Measurements from ENCODE around the gene ZNF71. TPM values are rescaled to one million over a fixed set of nuclear protein-coding genes. Genes with fewer than 3 reads are reported as not detected.

Gene ZNF71
- 10 to 100 TPM in 1 of 2 donors, 1 to 10 TPM in 1; 8.7 to 11.4 TPM for total RNA-seq

DNA sequence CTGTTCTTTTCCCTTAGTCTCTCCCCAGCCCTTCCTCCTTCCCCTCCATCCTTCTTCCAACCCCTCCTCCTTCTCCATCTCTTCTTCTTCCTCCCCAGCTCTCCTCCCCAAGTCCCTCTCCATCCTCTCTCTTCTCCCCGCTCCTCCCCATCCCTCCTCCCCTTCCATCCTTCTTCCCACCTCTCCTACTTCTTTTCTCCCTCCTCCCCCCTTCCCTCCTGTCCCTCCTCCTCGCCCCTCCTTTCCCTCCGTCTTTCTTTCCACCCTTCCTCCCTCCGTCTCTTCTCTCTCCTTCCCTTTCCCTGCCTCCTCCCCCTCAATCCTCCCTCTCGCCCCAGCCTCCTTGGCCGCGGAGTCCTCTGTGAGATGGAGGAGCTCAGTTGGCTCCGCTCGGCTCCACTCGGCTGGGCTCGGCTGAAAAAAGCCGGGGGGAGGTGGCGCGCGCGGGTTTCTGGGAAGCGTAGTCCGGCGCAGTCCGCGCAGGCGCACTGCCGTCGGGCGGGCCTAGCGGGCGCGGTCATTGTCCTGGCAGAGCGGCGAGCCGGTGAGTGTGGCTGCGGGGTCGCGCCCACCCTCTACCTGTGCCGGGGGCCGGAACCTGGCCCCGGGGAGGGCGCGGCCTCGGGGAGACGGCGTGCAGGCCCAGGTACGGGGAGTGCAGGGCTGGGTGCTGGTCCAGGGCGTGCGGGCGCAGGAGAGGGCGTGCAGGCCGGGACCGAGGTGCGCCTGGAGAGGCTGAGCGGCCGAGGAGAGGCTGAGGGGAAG lies at the start of gene ZNF71:
ZNF71 (plus strand) TSS at position 520 of the 765 bp plus-strand sequence. CDS start 6,257 bp downstream, outside the sequence.

DNA sequence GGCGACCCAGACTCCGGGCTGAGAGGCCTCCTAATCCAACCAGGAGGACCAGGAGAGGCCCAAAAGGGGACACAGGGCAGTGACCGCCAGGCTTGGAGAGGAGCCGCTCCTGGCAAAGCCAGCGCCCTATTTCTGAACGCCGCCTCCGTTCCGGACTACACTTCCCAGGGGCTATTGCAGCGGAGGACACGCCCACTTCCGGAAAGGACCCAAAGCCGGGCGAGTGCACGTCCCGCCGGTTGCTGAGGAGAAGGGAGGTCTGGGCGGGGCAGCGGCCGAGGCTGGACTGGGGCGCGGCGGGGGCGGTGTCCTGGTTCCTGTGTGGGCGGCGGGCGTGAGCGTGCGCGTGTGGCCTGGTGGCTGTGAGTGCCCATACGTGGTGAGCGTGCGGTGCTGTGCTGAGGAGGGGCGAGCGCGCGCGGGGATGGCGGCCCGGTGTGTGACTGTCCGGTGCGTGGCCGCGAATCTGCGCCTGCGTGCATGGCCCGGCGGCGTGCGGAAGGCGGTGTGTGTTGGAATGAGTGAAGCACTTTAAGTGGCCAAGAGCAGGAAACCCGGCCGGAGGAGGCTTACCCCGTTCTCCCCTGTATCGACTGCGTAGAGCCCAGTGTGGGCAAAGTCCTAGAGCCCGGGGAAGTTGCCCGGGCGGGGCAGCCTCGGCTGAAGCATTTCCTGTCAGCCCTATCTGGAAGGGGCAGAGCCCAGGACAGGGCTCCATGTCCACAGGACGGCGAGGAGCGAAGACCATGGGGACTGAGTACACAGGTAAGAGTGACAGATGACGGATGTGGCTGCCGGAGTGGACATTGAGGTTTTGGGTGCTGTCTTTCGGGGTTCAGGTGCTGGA lies 27.6 kb upstream of the ZNF71 start, which contains the start of gene ZNF470:
ZNF470 (plus strand) TSS at position 195 of the 847 bp plus-strand sequence. CDS start 2,844 bp downstream, outside the sequence.

DNA sequence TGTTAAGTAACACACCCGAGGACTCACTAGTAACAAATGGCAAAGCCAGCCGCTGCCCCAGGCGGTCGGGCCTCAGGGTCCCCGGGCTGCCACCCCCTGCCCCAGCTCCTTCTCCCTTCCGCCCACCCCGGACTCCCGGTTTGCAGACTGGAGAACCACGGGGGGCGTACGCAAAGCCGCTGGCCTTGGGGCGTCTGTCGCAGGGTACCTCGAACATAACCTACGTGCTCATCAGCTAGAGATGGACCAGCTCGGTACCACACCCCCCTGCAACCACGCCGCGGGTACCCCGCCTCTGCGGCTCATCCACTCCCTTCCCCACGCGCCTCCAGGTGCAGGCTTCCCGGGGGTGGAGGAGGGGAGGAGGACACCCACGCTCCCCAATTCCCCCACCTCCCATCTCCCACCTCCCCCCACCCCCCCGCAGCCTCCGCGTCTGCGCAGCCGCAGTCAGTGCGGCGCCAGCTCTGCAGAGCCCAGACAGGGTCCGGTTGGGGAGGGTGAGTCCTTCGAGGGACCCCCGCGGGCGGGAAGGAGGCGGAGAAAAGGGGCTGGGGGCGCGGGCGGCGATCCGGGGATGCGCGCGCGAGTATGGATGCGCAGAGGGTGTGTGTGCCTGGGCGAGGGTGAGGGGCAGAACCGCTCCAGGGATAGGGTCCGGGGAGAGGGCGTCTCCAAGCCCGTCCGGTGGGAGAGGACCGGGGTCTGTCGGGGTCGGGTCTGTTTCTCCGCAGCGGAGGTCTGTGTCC lies 47.8 kb downstream of the ZNF71 start, which contains the start of gene SMIM17:
SMIM17 (plus strand) TSS at position 449 of the 749 bp plus-strand sequence. CDS start 2,509 bp downstream, outside the sequence.

DNA sequence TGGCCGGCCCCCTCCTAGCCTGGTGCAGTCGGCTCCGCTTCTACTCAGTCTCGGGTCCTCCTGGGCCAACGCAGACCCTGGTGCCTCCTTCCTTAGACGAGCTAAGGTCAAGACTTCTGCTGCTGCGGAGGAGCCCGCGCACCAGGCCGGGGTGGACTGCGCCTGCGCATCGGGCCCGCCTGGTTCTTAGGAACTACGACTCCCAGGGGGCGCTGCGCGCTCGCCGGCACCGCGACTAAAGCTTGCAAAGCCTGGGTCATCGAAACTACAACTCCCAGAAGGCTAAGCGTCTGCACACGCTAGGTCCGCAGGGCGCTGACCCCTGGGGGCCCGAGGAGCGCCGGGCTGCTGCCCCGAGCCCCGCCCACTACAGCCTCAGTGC lies 76.5 kb downstream of the ZNF71 start, which contains the start of gene ZNF835:
ZNF835 (minus strand) TSS at position 145 of the 382 bp plus-strand sequence. CDS start 6,559 bp downstream, outside the sequence.

Other genes starting within 250 kb of the ZNF71 start
- 1 to 10 TPM; 2.0 to 4.5 TPM for gene ZNF582, start 201.8 kb upstream of the ZNF71 start, total RNA-seq
- 1 to 10 TPM; 3.7 to 4.8 TPM for gene ZNF583, start 191.0 kb upstream of the ZNF71 start, total RNA-seq
- gene ZNF667, start 118.0 kb upstream of the ZNF71 start, total RNA-seq: 1 to 10 TPM; 3.3 to 5.5 TPM
- 1 to 10 TPM; 1.7 to 3.1 TPM for gene ZNF471, start 87.4 kb upstream of the ZNF71 start, total RNA-seq
- 1 to 10 TPM; 7.7 to 8.6 TPM for gene ZFP28, start 56.4 kb upstream of the ZNF71 start, total RNA-seq
- 1 to 10 TPM; 2.0 to 2.4 TPM for gene ZNF470, start 27.8 kb upstream of the ZNF71 start, total RNA-seq
- gene SMIM17, start 47.9 kb downstream of the ZNF71 start, total RNA-seq: not detected
- under 1 TPM; under 0.01 to 0.69 TPM for gene ZNF835, start 76.5 kb downstream of the ZNF71 start, total RNA-seq
- 1 to 10 TPM in 1 of 2 donors, under 1 TPM in 1; under 0.01 to 1.4 TPM for gene PEG3, start 245.4 kb downstream of the ZNF71 start, total RNA-seq
- gene ZIM2, start 245.4 kb downstream of the ZNF71 start, total RNA-seq: not detected